GM21526 (cell line): ENCODE measurements around the gene OR7A5.
"Not testable (repeated sequence)": the region's sequence is repeated elsewhere in the genome, so short reads cannot be mapped to it uniquely, and the experiment has no call there.

Experiments
- ATAC-seq: cut with Tn5 transposase; IDR thresholded peaks from one replicate; pipeline ENCODE4 v1.9.1; 2021; ENCODE audit warnings: moderate library complexity; ENCODE audit not compliant: unreplicated experiment, low FRiP score

Gene OR7A5

DNA sequence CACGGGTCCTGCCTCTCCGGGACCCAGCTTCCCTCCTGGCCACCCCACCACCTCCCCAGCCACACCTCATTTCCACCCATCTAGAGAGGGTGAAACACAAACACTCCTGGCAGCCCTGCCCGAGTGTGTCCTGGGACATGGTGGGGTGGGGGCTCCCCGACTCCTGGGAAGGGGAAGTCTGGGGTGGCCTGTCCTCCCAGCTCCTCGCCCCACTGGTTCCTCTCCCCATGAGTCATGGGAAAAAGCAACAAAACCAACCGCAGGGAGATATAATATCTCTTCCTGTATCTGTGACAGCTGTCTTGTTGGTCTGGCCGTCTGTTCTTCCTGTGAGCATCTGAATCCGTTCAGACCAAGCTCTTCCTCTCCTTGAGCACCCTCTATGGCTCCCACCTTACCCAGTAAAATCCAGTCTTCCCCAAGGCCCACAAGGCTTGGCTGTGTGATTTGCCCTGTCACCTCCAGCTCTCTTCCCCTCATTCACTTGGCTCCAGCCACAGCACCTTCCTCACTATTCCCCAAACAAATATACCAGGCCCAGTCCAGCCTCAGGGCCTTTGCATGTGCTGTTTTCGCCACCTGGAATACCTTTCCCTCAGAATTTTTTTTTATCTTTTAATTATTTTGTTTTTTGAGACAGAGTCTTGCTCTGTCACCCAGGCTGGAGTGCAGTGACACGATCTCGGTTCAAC, 49.7 kb downstream of the OR7A5 start:
- not testable (repeated sequence) for ATAC-seq

- ATAC-seq: not testable (repeated sequence)
Measured at GRCh38 chr19:14784730-14785101, 50.3 kb downstream of the OR7A5 start.

DNA sequence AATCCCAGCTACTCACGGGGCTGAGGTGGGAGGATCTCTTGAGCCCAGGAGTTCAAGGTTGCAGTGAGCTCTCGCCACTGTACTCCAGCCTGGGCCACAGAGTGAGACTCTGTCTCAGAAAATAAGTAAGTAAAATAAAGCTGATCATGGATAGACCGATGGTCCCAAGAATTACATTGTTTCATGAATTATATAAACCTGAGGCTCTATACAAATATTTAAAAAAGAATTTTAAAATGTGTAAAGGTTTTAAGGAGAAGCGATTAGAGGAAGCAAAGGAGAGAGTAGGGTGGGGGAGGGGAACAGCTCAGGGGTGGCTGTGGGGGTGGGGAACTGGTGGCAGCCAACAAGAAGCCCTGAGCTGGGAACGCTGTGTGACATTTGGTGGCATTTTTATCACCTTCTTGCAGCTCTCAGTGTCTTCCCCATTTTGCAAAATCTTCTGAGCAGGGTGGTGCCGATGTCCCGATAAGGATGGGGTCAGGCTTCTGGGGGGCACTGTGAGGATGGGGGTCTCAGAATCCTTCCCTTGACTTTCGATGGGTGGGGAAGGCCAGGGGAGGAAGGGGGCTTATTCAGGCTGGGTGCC, 51.5 kb downstream of the OR7A5 start:
- ATAC-seq: not testable (repeated sequence)

GRCh38 chr19:14782626-14783409, 52.2 kb downstream of the OR7A5 start:
- ATAC-seq: no peak

GRCh38 chr19:14781713-14782536, 53.1 kb downstream of the OR7A5 start:
- not testable (repeated sequence) for ATAC-seq

GRCh38 chr19:14780622-14781225, 54.3 kb downstream of the OR7A5 start:
- ATAC-seq: not testable (repeated sequence)

GRCh38 chr19:14779151-14779550, 55.8 kb downstream of the OR7A5 start:
- no peak for ATAC-seq

GRCh38 chr19:14778110-14778845, 56.7 kb downstream of the OR7A5 start, which contains the start of gene ADGRE2:
TSS of gene ADGRE2 (minus strand) at chr19:14778560. CDS start at chr19:14776756, 1,804 bp downstream.
- ATAC-seq: not testable (repeated sequence)

GRCh38 chr19:14777645-14778044, 57.3 kb downstream of the OR7A5 start:
- ATAC-seq: not testable (repeated sequence)
